Pons (tissue), 1 donor: ENCODE measurements around the gene KCNQ2.
"Not testable (repeated sequence)": the region's sequence is repeated elsewhere in the genome, so short reads cannot be mapped to it uniquely, and the experiment has no call there.

ENCODE experiments used
- DNase-seq: peaks from one replicate; pipeline ENCODE4 v3.0.0-alpha.2; 2016; ENCODE audit warnings: low spot score

Gene KCNQ2

GRCh38 chr20:63490416-63490815 is 18.0 kb upstream of the KCNQ2 start:
- no peak for DNase-seq

GRCh38 chr20:63488315-63489251 is 16.1 kb upstream of the KCNQ2 start:
- no peak for DNase-seq

- DNase-seq: no peak
Observed at GRCh38 chr20:63487781-63488241, 15.4 kb upstream of the KCNQ2 start.

GRCh38 chr20:63487116-63487764 is 14.8 kb upstream of the KCNQ2 start:
- DNase-seq: no peak

GRCh38 chr20:63486300-63486855 is 13.9 kb upstream of the KCNQ2 start:
- no peak for DNase-seq

- DNase-seq: no peak
Observed at GRCh38 chr20:63484651-63485403, 12.4 kb upstream of the KCNQ2 start.

GRCh38 chr20:63484236-63484635 is 11.8 kb upstream of the KCNQ2 start:
- no peak for DNase-seq

GRCh38 chr20:63483834-63484233 is 11.4 kb upstream of the KCNQ2 start:
- DNase-seq: no peak

- DNase-seq: no peak
Observed at GRCh38 chr20:63482021-63482587, 9.6 kb upstream of the KCNQ2 start.

- no peak for DNase-seq
Observed at GRCh38 chr20:63481503-63481902, 9.0 kb upstream of the KCNQ2 start.

GRCh38 chr20:63479695-63480419 is 7.4 kb upstream of the KCNQ2 start:
- DNase-seq: not testable (repeated sequence)

GRCh38 chr20:63478346-63479302 is 6.2 kb upstream of the KCNQ2 start:
- DNase-seq: no peak

GRCh38 chr20:63477944-63478343 is 5.5 kb upstream of the KCNQ2 start:
- no peak for DNase-seq

GRCh38 chr20:63477061-63477616 is 4.7 kb upstream of the KCNQ2 start:
- DNase-seq: no peak

- DNase-seq: no peak
Observed at GRCh38 chr20:63475209-63475608, 2.8 kb upstream of the KCNQ2 start.

- DNase-seq: no peak
Observed at GRCh38 chr20:63473555-63474449, 1.3 kb upstream of the KCNQ2 start.

- no peak for DNase-seq
Observed at GRCh38 chr20:63472862-63473390, 471 bp upstream of the KCNQ2 start.

GRCh38 chr20:63471717-63471980 is 806 bp downstream of the KCNQ2 start:
- DNase-seq: no peak
